Inferior parietal cortex (tissue), 1 donor: ENCODE data around the gene ANKK1.

Experiments
- DNase-seq: peaks from one replicate; pipeline ENCODE4 v3.0.0-alpha.2; 2016; ENCODE audit errors: extremely low spot score

ANKK1 gene

GRCh38 chr11:113408887-113409286 is 21.3 kb downstream of the ANKK1 start:
- DNase-seq: no peak

GRCh38 chr11:113409526-113409925 is 21.9 kb downstream of the ANKK1 start:
- no peak for DNase-seq

DNA sequence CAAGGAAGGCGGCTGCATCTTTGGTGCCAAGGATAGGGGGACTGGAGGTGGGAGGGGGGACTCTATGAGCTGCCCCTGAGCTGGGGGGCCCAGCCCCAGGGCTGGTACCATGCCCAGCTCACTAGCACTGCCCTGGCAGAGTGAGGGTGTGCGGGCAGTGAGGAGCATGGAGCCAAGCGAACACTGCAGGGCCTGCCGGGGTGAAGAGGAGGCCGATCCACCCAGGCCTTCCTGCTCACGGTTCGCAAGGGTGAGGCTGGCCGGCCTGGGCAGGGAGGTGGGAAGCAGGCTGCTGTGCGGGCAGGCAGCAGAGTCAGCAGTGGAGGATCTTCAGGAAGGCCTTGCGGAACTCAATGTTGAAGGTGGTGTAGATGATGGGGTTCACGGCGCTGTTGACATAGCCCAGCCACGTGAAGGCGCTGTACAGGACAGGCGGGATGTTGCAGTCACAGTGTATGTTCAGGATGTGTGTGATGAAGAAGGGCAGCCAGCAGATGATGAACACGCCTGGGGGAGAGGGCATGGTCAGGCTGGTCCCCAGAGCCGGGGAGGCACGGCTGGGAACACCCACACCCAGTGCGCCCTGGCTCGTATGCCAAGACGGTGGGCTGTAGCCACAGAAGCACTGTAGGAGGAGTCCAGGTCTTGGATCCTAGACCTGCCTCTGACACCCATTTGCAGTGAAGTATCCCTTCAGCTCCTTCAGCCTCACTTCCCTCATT is 23.0 kb downstream of the ANKK1 start:
- no peak for DNase-seq

DNA sequence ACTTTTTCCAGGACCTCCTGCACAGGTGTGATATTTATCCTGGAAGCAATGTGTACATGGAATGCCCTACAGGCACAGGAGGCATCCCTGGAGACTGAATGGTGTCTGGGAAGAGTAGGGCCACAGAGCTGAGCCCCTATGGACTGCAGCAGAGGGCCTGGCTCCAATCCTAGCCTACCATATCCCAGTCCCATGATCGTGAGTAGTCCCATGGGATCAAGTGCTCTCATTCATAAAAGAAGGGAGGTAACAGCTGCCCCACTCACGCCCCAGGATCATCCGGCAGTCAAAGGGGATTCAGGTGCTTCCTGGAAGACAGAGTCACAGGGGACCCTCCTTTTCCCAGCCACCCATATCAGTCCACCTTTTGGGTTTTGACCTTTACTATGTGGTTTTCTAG is 24.0 kb downstream of the ANKK1 start:
- DNase-seq: no peak

DNA sequence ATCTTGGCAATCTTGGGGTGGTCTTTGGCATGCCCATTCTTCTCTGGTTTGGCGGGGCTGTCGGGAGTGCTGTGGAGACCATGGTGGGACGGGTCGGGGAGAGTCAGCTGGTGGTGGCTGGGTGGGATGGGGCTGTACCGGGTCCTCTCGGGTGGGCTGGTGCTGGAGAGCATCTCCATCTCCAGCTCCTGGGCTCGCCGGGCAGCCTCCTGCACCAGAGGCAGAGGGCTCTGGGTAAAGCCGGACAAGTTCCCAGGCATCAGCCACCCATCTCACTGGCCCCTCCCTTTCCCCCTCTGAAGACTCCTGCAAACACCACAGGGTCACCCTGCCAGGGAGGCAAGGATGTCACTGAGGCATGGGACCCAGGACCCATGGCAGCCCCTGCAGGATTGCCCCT is 25.1 kb downstream of the ANKK1 start:
- DNase-seq: no peak

DNA sequence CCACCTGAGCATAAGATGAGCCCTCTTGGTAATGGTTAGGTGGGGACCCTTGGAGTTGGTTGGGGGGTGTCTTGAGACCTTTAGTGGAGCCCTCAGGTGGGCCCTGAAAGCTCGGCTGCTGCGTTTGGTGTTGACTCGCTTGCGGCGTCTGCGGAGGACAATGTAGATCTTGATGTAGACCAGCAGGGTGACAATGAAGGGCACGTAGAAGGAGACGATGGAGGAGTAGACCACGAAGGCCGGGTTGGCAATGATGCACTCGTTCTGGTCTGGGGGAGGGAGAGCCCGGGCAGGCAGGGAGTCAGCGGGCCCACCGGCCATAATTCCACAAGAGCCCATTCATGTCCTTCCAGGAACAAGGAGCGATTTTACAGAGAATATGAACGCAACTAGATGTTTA is 27.8 kb downstream of the ANKK1 start:
- DNase-seq: no peak

- DNase-seq: no peak
Observed at GRCh38 chr11:113417428-113417827, 29.8 kb downstream of the ANKK1 start.

- DNase-seq: no peak
Observed at GRCh38 chr11:113419454-113420003, 31.9 kb downstream of the ANKK1 start.

- DNase-seq: no peak
Observed at GRCh38 chr11:113420808-113421207, 33.2 kb downstream of the ANKK1 start.

- DNase-seq: no peak
Observed at GRCh38 chr11:113426686-113427085, 39.1 kb downstream of the ANKK1 start.

- DNase-seq: no peak
Observed at GRCh38 chr11:113431746-113432145, 44.2 kb downstream of the ANKK1 start.

DNA sequence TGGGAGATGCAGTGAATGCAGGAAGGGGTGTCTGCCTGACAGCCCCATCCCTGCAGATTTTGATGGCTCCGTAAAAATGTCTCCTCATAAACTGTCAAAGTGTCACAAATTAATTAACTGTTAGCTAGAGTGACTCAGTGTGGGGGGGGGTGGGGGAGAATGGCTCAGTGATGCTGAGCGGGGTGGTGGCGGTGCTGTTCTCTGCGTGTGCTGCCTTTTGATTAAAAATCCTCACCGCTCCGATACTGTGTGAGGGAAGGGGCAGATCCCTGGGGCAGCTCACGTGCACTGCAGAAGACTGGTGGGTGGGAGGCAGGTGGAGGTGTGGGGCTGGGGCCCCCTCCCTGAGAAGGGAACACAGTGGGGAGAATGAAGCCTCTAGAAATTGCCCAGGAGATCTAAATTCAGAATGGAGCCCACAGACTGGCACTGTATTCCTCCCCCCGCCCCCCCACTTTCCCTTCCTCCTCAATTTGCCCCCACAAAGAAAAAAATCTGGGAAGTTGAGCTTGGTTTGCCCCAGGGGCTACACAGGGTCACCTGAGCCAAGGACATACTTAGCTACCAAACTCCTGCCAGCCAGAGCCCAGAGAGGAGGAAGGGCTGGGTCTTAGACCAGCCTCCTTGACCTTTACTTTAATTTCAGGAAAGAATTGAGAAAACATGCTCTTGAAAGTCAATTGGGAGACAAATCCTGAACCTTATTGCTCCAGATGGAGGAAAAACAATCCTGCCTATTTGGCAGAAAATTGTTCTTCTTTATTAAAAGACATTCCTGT is 47.8 kb downstream of the ANKK1 start:
- no peak for DNase-seq

DNA sequence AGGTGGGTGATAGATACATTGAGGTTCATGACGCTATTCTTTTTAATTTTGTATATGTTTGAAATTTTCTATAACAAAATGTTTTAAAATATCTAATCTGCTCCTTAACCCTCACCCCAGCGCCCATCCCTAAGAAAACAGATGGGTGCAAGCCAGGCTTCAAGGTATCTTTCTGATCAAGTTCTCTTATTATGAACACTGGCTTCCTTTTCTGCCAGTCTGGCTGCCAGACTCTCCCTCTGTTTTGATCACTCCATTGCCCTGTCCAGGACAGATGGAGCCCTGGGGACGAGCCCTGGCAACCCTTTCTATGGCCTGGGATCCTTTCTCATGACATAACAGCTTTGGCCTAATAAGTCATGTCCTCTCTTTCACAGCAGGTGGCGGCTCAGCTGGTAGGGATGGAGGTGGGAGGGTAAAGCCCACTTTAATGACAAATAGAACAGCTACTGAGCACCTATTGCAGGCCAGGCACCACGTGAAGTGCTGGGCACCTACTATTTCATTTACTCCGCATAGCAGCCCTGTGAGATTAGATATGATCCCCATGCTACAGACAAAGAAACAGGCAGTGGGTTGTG is 49.2 kb downstream of the ANKK1 start:
- DNase-seq: no peak

DNA sequence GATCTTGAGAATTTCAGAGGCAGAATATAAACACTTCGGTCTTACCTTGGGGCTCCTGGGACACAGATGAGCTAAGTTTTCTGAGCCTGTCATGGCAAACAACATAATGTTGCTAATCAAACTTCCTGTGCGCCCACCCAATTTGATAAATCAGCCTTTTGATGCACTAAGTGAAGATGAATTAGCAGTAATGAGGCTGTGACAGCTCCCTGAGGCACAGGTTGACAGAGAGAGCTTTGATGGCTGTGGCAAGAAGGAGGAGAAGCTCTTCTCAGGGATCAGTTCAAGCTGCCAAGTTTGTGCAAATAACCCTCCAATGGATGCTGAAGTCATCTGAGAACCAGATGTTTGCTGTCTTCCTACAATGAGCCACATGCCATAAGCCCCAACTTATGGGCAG is 53.2 kb downstream of the ANKK1 start:
- no peak for DNase-seq

GRCh38 chr11:113444502-113445123 is 57.0 kb downstream of the ANKK1 start:
- DNase-seq: no peak

- DNase-seq: no peak
Observed at GRCh38 chr11:113446112-113446511, 58.5 kb downstream of the ANKK1 start.

DNA sequence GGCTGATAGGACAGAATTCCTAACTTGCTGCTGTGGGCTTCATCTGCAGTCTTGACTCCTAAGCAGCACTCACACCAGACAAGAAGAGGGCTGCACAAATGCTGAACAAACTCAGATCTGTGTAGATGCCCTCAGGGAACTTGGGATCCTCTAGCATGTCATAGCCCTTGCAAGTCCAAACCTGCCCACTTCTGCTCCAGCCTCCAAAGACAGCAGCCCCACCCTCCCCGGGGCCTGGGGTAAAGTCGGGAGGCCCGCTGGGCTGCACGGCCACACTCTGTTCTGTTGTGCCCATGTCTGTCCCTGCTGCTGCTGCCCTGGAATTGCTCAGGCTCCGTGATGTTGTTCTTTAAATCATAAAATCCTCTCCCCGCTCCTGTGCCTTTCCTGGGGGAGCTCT is 59.4 kb downstream of the ANKK1 start:
- DNase-seq: no peak

DNA sequence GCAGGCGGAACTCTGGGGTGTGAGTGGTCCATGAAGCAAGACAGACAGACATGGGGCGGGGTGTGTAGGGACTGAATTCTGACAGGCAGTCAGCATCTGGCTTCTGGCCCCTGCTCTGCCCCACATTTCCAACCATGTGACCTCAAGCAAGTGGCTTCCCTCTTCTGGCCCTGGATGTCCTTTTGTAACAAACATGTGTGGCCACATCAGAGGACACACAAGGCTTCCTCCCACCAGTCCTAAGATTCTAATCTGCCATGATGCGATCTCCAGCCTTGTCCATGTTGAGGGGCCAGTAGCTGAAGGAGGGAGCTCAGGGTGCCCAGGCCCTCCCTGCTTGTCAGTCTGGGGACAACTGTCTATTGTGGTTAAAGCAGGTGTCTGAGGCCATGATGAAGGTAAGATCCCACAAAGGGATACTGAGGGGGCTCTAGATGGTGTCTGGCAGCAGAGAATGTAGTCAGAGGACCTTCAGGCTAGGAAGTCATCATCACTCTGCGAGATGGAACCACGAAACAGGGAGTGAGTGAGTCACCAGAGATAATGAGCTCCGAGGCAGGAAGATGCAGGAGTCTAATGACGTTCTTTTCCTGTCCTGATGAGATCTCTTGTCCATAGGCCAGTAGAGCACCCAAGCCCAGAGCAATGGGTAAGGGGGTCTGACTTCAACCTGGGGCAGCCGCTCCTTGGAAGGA is 60.2 kb downstream of the ANKK1 start:
- no peak for DNase-seq

- no peak for DNase-seq
Observed at GRCh38 chr11:113448316-113448677, 60.7 kb downstream of the ANKK1 start.

DNA sequence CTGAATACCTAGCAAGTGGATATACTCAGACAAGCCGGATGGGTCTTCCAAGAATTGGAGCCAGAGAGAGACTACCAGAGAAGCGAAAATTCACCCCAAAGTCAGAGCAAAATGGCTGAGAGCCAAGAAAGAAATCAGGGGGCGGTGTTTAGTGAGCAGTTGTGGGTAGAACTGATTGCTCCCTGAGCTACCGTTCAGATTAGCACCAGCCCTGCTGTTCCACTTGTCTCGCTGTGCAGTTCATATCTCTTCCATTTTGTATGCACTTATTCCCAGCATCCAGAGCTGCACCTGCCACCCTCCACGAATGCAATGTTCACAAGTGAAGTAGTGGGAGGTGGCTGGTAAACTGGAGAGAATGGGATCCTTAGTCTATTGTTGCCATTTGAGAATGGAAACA is 62.2 kb downstream of the ANKK1 start:
- DNase-seq: no peak
